Measurements from ENCODE around the gene MEGF11. TPM values are rescaled to one million over a fixed set of nuclear protein-coding genes. Genes with fewer than 3 reads are reported as not detected.

MEGF11 gene
- total RNA-seq, 1 experiment from 2014 or later = 0.03 TPM

- H3K36me3 ChIP-seq = no peaks in the 10 kb centered on the region
- peaks cover 45% of the 10 kb centered on the region for H3K27me3 ChIP-seq (replicated peaks)
- no peak for DNase-seq (ENCODE audit: low read depth in 1 of 2, low spot score in 2 of 2)
- H3K27ac ChIP-seq = no peak overlapping the region
- no peak overlapping the region for H3K4me3 ChIP-seq
- H3K9me3 ChIP-seq (replicated peaks) = peaks cover 3% of the 10 kb centered on the region; the same call in 1 of the 2 replicates
- H3K4me1 ChIP-seq (replicated peaks) = no peaks in the 10 kb centered on the region
Observed at GRCh38 chr15:66035901-66036300, 217.6 kb downstream of the MEGF11 start.

GRCh38 chr15:66033143-66033542, 220.4 kb downstream of the MEGF11 start:
- Histone ChIP-seq H3K36me3 (no peaks in the 10 kb centered on the region), H3K27me3 (replicated peaks) (peaks cover 31% of the 10 kb centered on the region), H3K4me3 (no peak overlapping the region), H3K27ac (no peak overlapping the region), H3K4me1 (replicated peaks) (no peaks in the 10 kb centered on the region), H3K9me3 (replicated peaks) (peaks cover 3% of the 10 kb centered on the region; the same call in 1 of the 2 replicates)
- DNase-seq (ENCODE audit: low read depth in 1 of 2, low spot score in 2 of 2) = no peak

- H3K9me3 ChIP-seq (replicated peaks) = peaks cover 3% of the 10 kb centered on the region; the same call in 1 of the 2 replicates
- H3K36me3 ChIP-seq = no peaks in the 10 kb centered on the region
- no peak overlapping the region for H3K27ac ChIP-seq
- H3K4me1 ChIP-seq (replicated peaks) = no peaks in the 10 kb centered on the region
- DNase-seq (ENCODE audit: low read depth in 1 of 2, low spot score in 2 of 2) = no peak
- H3K4me3 ChIP-seq = no peak overlapping the region
- H3K27me3 ChIP-seq (replicated peaks) = peaks cover 21% of the 10 kb centered on the region
Observed at GRCh38 chr15:66032006-66032405, 221.5 kb downstream of the MEGF11 start.

- no peak overlapping the region for H3K4me3 ChIP-seq
- H3K27me3 ChIP-seq (replicated peaks) = peaks cover 20% of the 10 kb centered on the region
- no peaks in the 10 kb centered on the region for H3K4me1 ChIP-seq (replicated peaks)
- no peak for DNase-seq (ENCODE audit: low read depth in 1 of 2, low spot score in 2 of 2)
- H3K27ac ChIP-seq = no peak overlapping the region
- no peaks in the 10 kb centered on the region for H3K36me3 ChIP-seq
- H3K9me3 ChIP-seq (replicated peaks) = peaks cover 3% of the 10 kb centered on the region; the same call in 1 of the 2 replicates
Observed at GRCh38 chr15:66030650-66031049, 222.9 kb downstream of the MEGF11 start.

- Histone ChIP-seq H3K27me3 (replicated peaks) (peaks cover 10% of the 10 kb centered on the region), H3K4me1 (replicated peaks) (no peaks in the 10 kb centered on the region), H3K9me3 (replicated peaks) (peaks cover 3% of the 10 kb centered on the region; the same call in 1 of the 2 replicates), H3K27ac (no peak overlapping the region), H3K36me3 (no peaks in the 10 kb centered on the region), H3K4me3 (no peak overlapping the region)
- DNase-seq (ENCODE audit: low read depth in 1 of 2, low spot score in 2 of 2) = no peak
Observed at GRCh38 chr15:66029650-66030049, 223.9 kb downstream of the MEGF11 start.

GRCh38 chr15:66027268-66027805, 226.2 kb downstream of the MEGF11 start:
- no peak for DNase-seq (ENCODE audit: low read depth in 1 of 2, low spot score in 2 of 2)
- Histone ChIP-seq H3K36me3 (no peaks in the 10 kb centered on the region), H3K27me3 (replicated peaks) (peaks cover 9% of the 10 kb centered on the region), H3K4me1 (replicated peaks) (no peaks in the 10 kb centered on the region), H3K4me3 (no peak overlapping the region), H3K27ac (no peak overlapping the region), H3K9me3 (replicated peaks) (0 out of 2 replicates have a peak, but pooled peaks cover under 1% of the 10 kb centered on the region)

- DNase-seq (ENCODE audit: low read depth in 1 of 2, low spot score in 2 of 2) = no peak
- H3K36me3 ChIP-seq = no peaks in the 10 kb centered on the region
- no peaks in the 10 kb centered on the region for H3K4me1 ChIP-seq (replicated peaks)
- no peak overlapping the region for H3K4me3 ChIP-seq
- H3K9me3 ChIP-seq (replicated peaks) = no peaks in the 10 kb centered on the region
- H3K27me3 ChIP-seq (replicated peaks) = peaks cover 9% of the 10 kb centered on the region
- no peak overlapping the region for H3K27ac ChIP-seq
Observed at GRCh38 chr15:66025972-66026371, 227.6 kb downstream of the MEGF11 start.

- Histone ChIP-seq H3K9me3 (replicated peaks) (no peaks in the 10 kb centered on the region), H3K4me3 (no peak overlapping the region), H3K27ac (no peak overlapping the region), H3K27me3 (replicated peaks) (peaks cover 9% of the 10 kb centered on the region), H3K36me3 (no peaks in the 10 kb centered on the region), H3K4me1 (replicated peaks) (no peaks in the 10 kb centered on the region)
- no peak for DNase-seq (ENCODE audit: low read depth in 1 of 2, low spot score in 2 of 2)
Observed at GRCh38 chr15:66025015-66025452, 228.5 kb downstream of the MEGF11 start.

- no peaks in the 10 kb centered on the region for H3K4me1 ChIP-seq (replicated peaks)
- DNase-seq (ENCODE audit: low read depth in 1 of 2, low spot score in 2 of 2) = no peak
- H3K4me3 ChIP-seq = no peak overlapping the region
- no peaks in the 10 kb centered on the region for H3K36me3 ChIP-seq
- H3K27ac ChIP-seq = no peak overlapping the region
- peaks cover 14% of the 10 kb centered on the region for H3K27me3 ChIP-seq (replicated peaks)
- H3K9me3 ChIP-seq (replicated peaks) = no peaks in the 10 kb centered on the region
Observed at GRCh38 chr15:66024116-66024515, 229.4 kb downstream of the MEGF11 start.

GRCh38 chr15:66023311-66023972, 230.1 kb downstream of the MEGF11 start:
- Histone ChIP-seq H3K36me3 (no peaks in the 10 kb centered on the region), H3K27ac (no peak overlapping the region), H3K27me3 (replicated peaks) (peaks cover 14% of the 10 kb centered on the region), H3K4me1 (replicated peaks) (no peaks in the 10 kb centered on the region), H3K9me3 (replicated peaks) (no peaks in the 10 kb centered on the region), H3K4me3 (no peak overlapping the region)
- no peak for DNase-seq (ENCODE audit: low read depth in 1 of 2, low spot score in 2 of 2)

GRCh38 chr15:66022163-66022525, 231.4 kb downstream of the MEGF11 start:
- DNase-seq (ENCODE audit: low read depth in 1 of 2, low spot score in 2 of 2) = no peak
- H3K9me3 ChIP-seq (replicated peaks) = no peaks in the 10 kb centered on the region
- H3K4me3 ChIP-seq = no peak overlapping the region
- no peaks in the 10 kb centered on the region for H3K36me3 ChIP-seq
- no peaks in the 10 kb centered on the region for H3K4me1 ChIP-seq (replicated peaks)
- H3K27ac ChIP-seq = no peak overlapping the region
- peaks cover 11% of the 10 kb centered on the region for H3K27me3 ChIP-seq (replicated peaks)

- H3K27ac ChIP-seq = no peak overlapping the region
- DNase-seq (ENCODE audit: low read depth in 1 of 2, low spot score in 2 of 2) = no peak
- no peaks in the 10 kb centered on the region for H3K9me3 ChIP-seq (replicated peaks)
- H3K36me3 ChIP-seq = no peaks in the 10 kb centered on the region
- H3K4me3 ChIP-seq = no peak overlapping the region
- no peaks in the 10 kb centered on the region for H3K4me1 ChIP-seq (replicated peaks)
- peaks cover 6% of the 10 kb centered on the region; the same call in 1 of the 2 replicates for H3K27me3 ChIP-seq (replicated peaks)
Observed at GRCh38 chr15:66021496-66022162, 231.9 kb downstream of the MEGF11 start.

- H3K9me3 ChIP-seq (replicated peaks) = no peaks in the 10 kb centered on the region
- H3K4me3 ChIP-seq = no peak overlapping the region
- no peak for DNase-seq (ENCODE audit: low read depth in 1 of 2, low spot score in 2 of 2)
- H3K4me1 ChIP-seq (replicated peaks) = no peaks in the 10 kb centered on the region
- no peak overlapping the region for H3K27ac ChIP-seq
- H3K36me3 ChIP-seq = no peaks in the 10 kb centered on the region
- peaks cover 11% of the 10 kb centered on the region for H3K27me3 ChIP-seq (replicated peaks)
Observed at GRCh38 chr15:66019826-66020398, 233.6 kb downstream of the MEGF11 start.

- DNase-seq (ENCODE audit: low read depth in 1 of 2, low spot score in 2 of 2) = no peak
- H3K27ac ChIP-seq = no peak overlapping the region
- H3K36me3 ChIP-seq = no peaks in the 10 kb centered on the region
- H3K4me1 ChIP-seq (replicated peaks) = no peaks in the 10 kb centered on the region
- H3K9me3 ChIP-seq (replicated peaks) = no peaks in the 10 kb centered on the region
- H3K27me3 ChIP-seq (replicated peaks) = peaks cover 11% of the 10 kb centered on the region
- H3K4me3 ChIP-seq = no peak overlapping the region
Observed at GRCh38 chr15:66019368-66019767, 234.2 kb downstream of the MEGF11 start.

Measured in SJSA1 (cell line).